Measurements from ENCODE around the gene SYTL2. TPM values are rescaled to one million over a fixed set of nuclear protein-coding genes. Genes with fewer than 3 reads are reported as not detected.

SYTL2 gene
- total and polyA plus RNA-seq, 4 donors, result 2.6 to 27.4 (median 4.4) TPM

DNA sequence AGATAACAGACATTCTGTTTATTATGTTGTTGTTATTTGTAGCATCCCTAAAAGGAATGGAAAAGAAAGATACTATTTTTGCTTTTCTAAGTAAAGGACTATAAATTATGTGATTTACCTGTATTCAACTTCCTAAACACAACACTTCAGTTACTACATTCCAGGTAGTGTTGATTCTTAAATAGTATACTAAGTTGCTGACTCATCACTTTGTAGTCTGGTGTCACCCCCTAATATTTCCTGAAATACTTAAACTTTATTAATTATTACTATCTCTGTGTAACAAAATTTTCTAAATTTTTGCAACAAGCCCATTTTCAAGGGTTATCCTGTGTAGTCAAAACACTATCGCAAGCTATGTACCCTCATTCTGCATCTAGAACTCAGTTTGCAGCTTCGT, 7.0 kb downstream of the SYTL2 start:
- H3K27me3 ChIP-seq (ENCODE audit: control insufficient read depth in 4 of 4, insufficient read depth in 4 of 4, low read length in 3 of 4), result no peaks in the 10 kb centered on the region
- H3K4me3 ChIP-seq (ENCODE audit: low read depth in 1 of 3, low read length in 3 of 3), result no peak overlapping the region
- TF ChIP-seq, protein P1, sequence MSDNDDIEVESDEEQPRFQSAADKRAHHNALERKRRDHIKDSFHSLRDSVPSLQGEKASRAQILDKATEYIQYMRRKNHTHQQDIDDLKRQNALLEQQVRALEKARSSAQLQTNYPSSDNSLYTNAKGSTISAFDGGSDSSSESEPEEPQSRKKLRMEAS (IDR thresholded peaks at IDR 0.05), result no peak
- TF ChIP-seq NR2F2 (IDR thresholded peaks at IDR 0.05), result no peak
- no peak for TF ChIP-seq GABPA (IDR thresholded peaks at IDR 0.05 in 1 of 2, conservative IDR thresholded peaks at IDR 0.05 in 1 of 2)
- TF ChIP-seq YY1 (IDR thresholded peaks at IDR 0.05), result no peak
- TF ChIP-seq RAD21 (IDR thresholded peaks at IDR 0.05), result no peak
- TF ChIP-seq, protein P2, sequence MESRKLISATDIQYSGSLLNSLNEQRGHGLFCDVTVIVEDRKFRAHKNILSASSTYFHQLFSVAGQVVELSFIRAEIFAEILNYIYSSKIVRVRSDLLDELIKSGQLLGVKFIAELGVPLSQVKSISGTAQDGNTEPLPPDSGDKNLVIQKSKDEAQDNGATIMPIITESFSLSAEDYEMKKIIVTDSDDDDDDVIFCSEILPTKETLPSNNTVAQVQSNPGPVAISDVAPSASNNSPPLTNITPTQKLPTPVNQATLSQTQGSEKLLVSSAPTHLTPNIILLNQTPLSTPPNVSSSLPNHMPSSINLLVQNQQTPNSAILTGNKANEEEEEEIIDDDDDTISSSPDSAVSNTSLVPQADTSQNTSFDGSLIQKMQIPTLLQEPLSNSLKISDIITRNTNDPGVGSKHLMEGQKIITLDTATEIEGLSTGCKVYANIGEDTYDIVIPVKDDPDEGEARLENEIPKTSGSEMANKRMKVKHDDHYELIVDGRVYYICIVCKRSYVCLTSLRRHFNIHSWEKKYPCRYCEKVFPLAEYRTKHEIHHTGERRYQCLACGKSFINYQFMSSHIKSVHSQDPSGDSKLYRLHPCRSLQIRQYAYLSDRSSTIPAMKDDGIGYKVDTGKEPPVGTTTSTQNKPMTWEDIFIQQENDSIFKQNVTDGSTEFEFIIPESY (IDR thresholded peaks at IDR 0.05), result no peak
- TF ChIP-seq JUND (IDR thresholded peaks at IDR 0.05), result no peak
- TF ChIP-seq FOXA2 (IDR thresholded peaks at IDR 0.05), result no peak
- no peak for TF ChIP-seq FOXA1 (IDR thresholded peaks at IDR 0.05)
- TF ChIP-seq, protein P3, sequence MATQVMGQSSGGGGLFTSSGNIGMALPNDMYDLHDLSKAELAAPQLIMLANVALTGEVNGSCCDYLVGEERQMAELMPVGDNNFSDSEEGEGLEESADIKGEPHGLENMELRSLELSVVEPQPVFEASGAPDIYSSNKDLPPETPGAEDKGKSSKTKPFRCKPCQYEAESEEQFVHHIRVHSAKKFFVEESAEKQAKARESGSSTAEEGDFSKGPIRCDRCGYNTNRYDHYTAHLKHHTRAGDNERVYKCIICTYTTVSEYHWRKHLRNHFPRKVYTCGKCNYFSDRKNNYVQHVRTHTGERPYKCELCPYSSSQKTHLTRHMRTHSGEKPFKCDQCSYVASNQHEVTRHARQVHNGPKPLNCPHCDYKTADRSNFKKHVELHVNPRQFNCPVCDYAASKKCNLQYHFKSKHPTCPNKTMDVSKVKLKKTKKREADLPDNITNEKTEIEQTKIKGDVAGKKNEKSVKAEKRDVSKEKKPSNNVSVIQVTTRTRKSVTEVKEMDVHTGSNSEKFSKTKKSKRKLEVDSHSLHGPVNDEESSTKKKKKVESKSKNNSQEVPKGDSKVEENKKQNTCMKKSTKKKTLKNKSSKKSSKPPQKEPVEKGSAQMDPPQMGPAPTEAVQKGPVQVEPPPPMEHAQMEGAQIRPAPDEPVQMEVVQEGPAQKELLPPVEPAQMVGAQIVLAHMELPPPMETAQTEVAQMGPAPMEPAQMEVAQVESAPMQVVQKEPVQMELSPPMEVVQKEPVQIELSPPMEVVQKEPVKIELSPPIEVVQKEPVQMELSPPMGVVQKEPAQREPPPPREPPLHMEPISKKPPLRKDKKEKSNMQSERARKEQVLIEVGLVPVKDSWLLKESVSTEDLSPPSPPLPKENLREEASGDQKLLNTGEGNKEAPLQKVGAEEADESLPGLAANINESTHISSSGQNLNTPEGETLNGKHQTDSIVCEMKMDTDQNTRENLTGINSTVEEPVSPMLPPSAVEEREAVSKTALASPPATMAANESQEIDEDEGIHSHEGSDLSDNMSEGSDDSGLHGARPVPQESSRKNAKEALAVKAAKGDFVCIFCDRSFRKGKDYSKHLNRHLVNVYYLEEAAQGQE (IDR thresholded peaks at IDR 0.05), result no peak
- TF ChIP-seq, protein P4, sequence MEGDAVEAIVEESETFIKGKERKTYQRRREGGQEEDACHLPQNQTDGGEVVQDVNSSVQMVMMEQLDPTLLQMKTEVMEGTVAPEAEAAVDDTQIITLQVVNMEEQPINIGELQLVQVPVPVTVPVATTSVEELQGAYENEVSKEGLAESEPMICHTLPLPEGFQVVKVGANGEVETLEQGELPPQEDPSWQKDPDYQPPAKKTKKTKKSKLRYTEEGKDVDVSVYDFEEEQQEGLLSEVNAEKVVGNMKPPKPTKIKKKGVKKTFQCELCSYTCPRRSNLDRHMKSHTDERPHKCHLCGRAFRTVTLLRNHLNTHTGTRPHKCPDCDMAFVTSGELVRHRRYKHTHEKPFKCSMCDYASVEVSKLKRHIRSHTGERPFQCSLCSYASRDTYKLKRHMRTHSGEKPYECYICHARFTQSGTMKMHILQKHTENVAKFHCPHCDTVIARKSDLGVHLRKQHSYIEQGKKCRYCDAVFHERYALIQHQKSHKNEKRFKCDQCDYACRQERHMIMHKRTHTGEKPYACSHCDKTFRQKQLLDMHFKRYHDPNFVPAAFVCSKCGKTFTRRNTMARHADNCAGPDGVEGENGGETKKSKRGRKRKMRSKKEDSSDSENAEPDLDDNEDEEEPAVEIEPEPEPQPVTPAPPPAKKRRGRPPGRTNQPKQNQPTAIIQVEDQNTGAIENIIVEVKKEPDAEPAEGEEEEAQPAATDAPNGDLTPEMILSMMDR (IDR thresholded peaks at IDR 0.05; ENCODE audit: low read depth, low read length, missing input control), result no peak
- no peak for DNase-seq (ENCODE audit: low spot score)
- H3K27ac ChIP-seq (ENCODE audit: low read depth in 1 of 2, low read length in 2 of 2), result no peak overlapping the region
- no peaks in the 10 kb centered on the region for H3K4me1 ChIP-seq (ENCODE audit: control insufficient read depth in 4 of 4, insufficient read depth in 4 of 4, low read length in 3 of 4)
- no peaks in the 10 kb centered on the region for H3K9me3 ChIP-seq (ENCODE audit: control insufficient read depth in 4 of 4, low read length in 3 of 4)
- 99% methylated on average over 2 of the region's 2 CpGs for WGBS
- no peak overlapping the region for H3K9ac ChIP-seq (ENCODE audit: low read depth in 1 of 2, low read length in 2 of 2)
- no peaks in the 10 kb centered on the region for H3K36me3 ChIP-seq (ENCODE audit: control insufficient read depth in 4 of 4, insufficient read depth in 3 of 4, low read depth in 1 of 4, low read length in 3 of 4)

DNA sequence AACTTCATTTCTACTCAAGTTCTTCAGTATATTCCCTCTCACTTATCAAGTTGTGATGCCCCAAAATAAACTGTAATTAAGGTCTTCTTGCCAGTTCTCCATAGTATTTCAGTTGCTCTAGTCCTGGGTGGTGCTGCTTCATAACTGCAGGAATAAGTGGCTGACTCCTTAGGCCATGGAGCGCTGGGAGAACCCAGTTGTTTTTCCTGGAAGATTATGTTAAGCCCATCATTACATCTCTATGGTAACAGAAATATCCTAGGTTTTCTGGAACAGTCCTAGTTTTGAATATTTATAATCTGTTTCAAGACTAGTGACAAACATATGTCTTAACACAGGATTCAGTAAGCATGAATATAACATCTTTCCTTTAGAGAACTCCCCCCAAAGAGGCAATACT, 7.6 kb downstream of the SYTL2 start:
- Histone ChIP-seq H3K9me3 (ENCODE audit: control insufficient read depth in 4 of 4, low read length in 3 of 4) (no peaks in the 10 kb centered on the region), H3K27ac (ENCODE audit: low read depth in 1 of 2, low read length in 2 of 2) (no peak overlapping the region), H3K4me3 (ENCODE audit: low read depth in 1 of 3, low read length in 3 of 3) (no peak overlapping the region), H3K9ac (ENCODE audit: low read depth in 1 of 2, low read length in 2 of 2) (no peak overlapping the region), H3K4me1 (ENCODE audit: control insufficient read depth in 4 of 4, insufficient read depth in 4 of 4, low read length in 3 of 4) (no peaks in the 10 kb centered on the region), H3K27me3 (ENCODE audit: control insufficient read depth in 4 of 4, insufficient read depth in 4 of 4, low read length in 3 of 4) (no peaks in the 10 kb centered on the region), H3K36me3 (ENCODE audit: control insufficient read depth in 4 of 4, insufficient read depth in 3 of 4, low read depth in 1 of 4, low read length in 3 of 4) (no peaks in the 10 kb centered on the region)
- 88% methylated on average over 1 of the region's 1 CpG for WGBS
- TF ChIP-seq RXRA (IDR thresholded peaks at IDR 0.05) (no peak), FOXA2 (IDR thresholded peaks at IDR 0.05) (no peak), JUND (IDR thresholded peaks at IDR 0.05) (no peak), TAF1 (conservative IDR thresholded peaks at IDR 0.05) (no peak), GABPA (IDR thresholded peaks at IDR 0.05 in 1 of 2, conservative IDR thresholded peaks at IDR 0.05 in 1 of 2) (no peak), HNF4A (conservative IDR thresholded peaks at IDR 0.05) (no peak), FOXA1 (IDR thresholded peaks at IDR 0.05) (no peak), EGR1 (IDR thresholded peaks at IDR 0.05; ENCODE audit: low read depth in 2 of 2) (no peak), YY1 (IDR thresholded peaks at IDR 0.05) (no peak)
- TF ChIP-seq, protein P3 (IDR thresholded peaks at IDR 0.05), result no peak
- TF ChIP-seq, protein P1 (IDR thresholded peaks at IDR 0.05), result no peak
- TF ChIP-seq, protein P2 (IDR thresholded peaks at IDR 0.05), result no peak
- no peak for DNase-seq (ENCODE audit: low spot score)

Measured in liver (tissue), 9 donors.